H9 (cell line): ENCODE data around the gene TCN2. TPM values are rescaled to one million over a fixed set of nuclear protein-coding genes. Genes with fewer than 3 reads are reported as not detected.

Source experiments
- DNase-seq: peaks from one replicate; pipeline ENCODE4 v3.0.0-alpha.2; 2017
- H2AFZ ChIP-seq: one replicate; pipeline ENCODE4 v1.6.1; 2013; ENCODE audit warnings: mild to moderate bottlenecking, low read length, control low read depth, moderate library complexity
- H2AK5ac ChIP-seq: 2 replicates; pipeline ENCODE4 v1.6.1; 2013; ENCODE audit warnings: low read length, control low read depth, mixed read lengths; ENCODE audit not compliant: insufficient read length
- H2BK120ac ChIP-seq: one replicate; pipeline ENCODE4 v1.6.1; 2013; ENCODE audit warnings: low read depth, mild to moderate bottlenecking, low read length, control low read depth, inconsistent platforms; ENCODE audit not compliant: poor library complexity, severe bottlenecking
- H2BK12ac ChIP-seq: 2 replicates; pipeline ENCODE4 v1.6.1; 2013; ENCODE audit warnings: low read length, control low read depth, mixed read lengths, low read depth; ENCODE audit not compliant: insufficient read length
- H2BK15ac ChIP-seq: 2 replicates; pipeline ENCODE4 v1.6.1; 2013; ENCODE audit warnings: low read depth, low read length, control low read depth
- H2BK20ac ChIP-seq: one replicate; pipeline ENCODE4 v1.6.1; 2013; ENCODE audit warnings: low read depth, mild to moderate bottlenecking, low read length, control low read depth, inconsistent platforms; ENCODE audit not compliant: poor library complexity, severe bottlenecking
- H2BK5ac ChIP-seq: 2 replicates; pipeline ENCODE4 v1.6.1; 2013; ENCODE audit warnings: low read length, control low read depth, mixed read lengths; ENCODE audit not compliant: insufficient read length
- H3K14ac ChIP-seq: 2 replicates; pipeline ENCODE4 v1.6.1; 2013; ENCODE audit warnings: low read length, control low read depth; ENCODE audit not compliant: insufficient read depth
- H3K18ac ChIP-seq: 2 replicates; pipeline ENCODE4 v1.6.1; 2013; ENCODE audit warnings: low read depth, mild to moderate bottlenecking, mixed read lengths, low read length, control low read depth; ENCODE audit not compliant: insufficient read length
- H3K23ac ChIP-seq: 2 replicates; pipeline ENCODE4 v1.6.1; 2013; ENCODE audit warnings: low read length, control low read depth, mixed read lengths, low read depth; ENCODE audit not compliant: insufficient read length
- H3K23me2 ChIP-seq: 2 replicates; pipeline ENCODE4 v1.6.1; 2013; ENCODE audit warnings: low read depth, mild to moderate bottlenecking, mixed read lengths, low read length, control low read depth; ENCODE audit not compliant: insufficient read length, poor library complexity, severe bottlenecking
- H3K27ac ChIP-seq: 2 replicates; pipeline ENCODE4 v1.5.1; 2013; ENCODE audit warnings: low read length, control low read depth, mixed read lengths, low read depth; ENCODE audit not compliant: insufficient read length
- H3K27me3 ChIP-seq: 2 replicates; pipeline ENCODE4 v1.6.1; 2013; ENCODE audit warnings: low read length, control low read depth, inconsistent platforms; ENCODE audit not compliant: insufficient read depth
- H3K4ac ChIP-seq: 2 replicates; pipeline ENCODE4 v1.6.1; 2013; ENCODE audit warnings: low read depth, mild to moderate bottlenecking, control low read depth, inconsistent platforms, low read length, moderate library complexity
- H3K4me1 ChIP-seq: 2 replicates; pipeline ENCODE4 v1.6.1; 2013; ENCODE audit warnings: low read length, control low read depth, inconsistent platforms; ENCODE audit not compliant: insufficient read depth
- H3K4me2 ChIP-seq: 2 replicates; pipeline ENCODE4 v1.6.1; 2013; ENCODE audit warnings: low read length, control low read depth, mixed read lengths; ENCODE audit not compliant: insufficient read length, insufficient read depth
- H3K56ac ChIP-seq: 2 replicates; pipeline ENCODE4 v1.6.1; 2013; ENCODE audit warnings: low read depth, mild to moderate bottlenecking, mixed read lengths, low read length, control low read depth; ENCODE audit not compliant: insufficient read length
- H3K79me1 ChIP-seq: 2 replicates; pipeline ENCODE4 v1.6.1; 2013; ENCODE audit warnings: low read depth, mild to moderate bottlenecking, moderate library complexity, low read length, control low read depth, inconsistent platforms; ENCODE audit not compliant: insufficient read depth, poor library complexity, severe bottlenecking
- H3K79me2 ChIP-seq: 2 replicates; pipeline ENCODE4 v1.6.1; 2013; ENCODE audit warnings: low read length, control low read depth, inconsistent platforms; ENCODE audit not compliant: insufficient read depth
- H3K9ac ChIP-seq: 2 replicates; pipeline ENCODE4 v1.6.1; 2013; ENCODE audit warnings: low read length, control low read depth, mixed read lengths; ENCODE audit not compliant: insufficient read length; ENCODE audit errors: extremely low read depth
- H3K9me3 ChIP-seq: one replicate; pipeline ENCODE4 v1.6.1; 2013; ENCODE audit warnings: low read depth, low read length, inconsistent platforms; ENCODE audit not compliant: control insufficient read depth
- H3T11ph ChIP-seq: one replicate; pipeline ENCODE4 v1.6.1; 2013; ENCODE audit warnings: mild to moderate bottlenecking, low read length, control low read depth, inconsistent platforms
- H4K20me1 ChIP-seq: one replicate; pipeline ENCODE4 v1.6.1; 2013; ENCODE audit not compliant: control insufficient read depth, insufficient read length, insufficient read depth
- H4K5ac ChIP-seq: 2 replicates; pipeline ENCODE4 v1.6.1; 2013; ENCODE audit warnings: low read depth, mild to moderate bottlenecking, mixed read lengths, low read length, control low read depth; ENCODE audit not compliant: insufficient read length
- H4K8ac ChIP-seq: replicated peaks from 2 replicates; pipeline ENCODE4 v1.6.1; 2013; ENCODE audit warnings: low read length, control low read depth, mixed read lengths, low read depth; ENCODE audit not compliant: insufficient read length
- H4K91ac ChIP-seq: 2 replicates; pipeline ENCODE4 v1.6.1; 2013; ENCODE audit warnings: low read depth, mild to moderate bottlenecking, moderate library complexity, mixed read lengths, low read length, control low read depth; ENCODE audit not compliant: insufficient read length
- H3K27ac Mint-ChIP-seq, 3 experiments: 2 replicates in 2 of 3; 3 replicates in 1 of 3; pipeline ENCODE4 v1.8.0; 2020 to 2021; ENCODE audit warnings: mixed read lengths in 3 of 3, mild to moderate bottlenecking in 1 of 3, moderate library complexity in 1 of 3
- H3K27me3 Mint-ChIP-seq: 2 replicates; pipeline ENCODE4 v1.8.0; 2021; ENCODE audit warnings: low read depth, mild to moderate bottlenecking, moderate library complexity, mixed read lengths
- H3K36me3 Mint-ChIP-seq, 3 experiments: 2 replicates in 2 of 3; 3 replicates in 1 of 3; pipeline ENCODE4 v1.8.0; 2020 to 2021; ENCODE audit warnings: low read depth in 3 of 3, mixed read lengths in 3 of 3; ENCODE audit not compliant: insufficient read depth in 1 of 3
- H3K4me1 Mint-ChIP-seq, 2 experiments: 2 replicates each; pipeline ENCODE4 v1.8.0; 2020; ENCODE audit warnings: mixed read lengths in 2 of 2
- H3K4me3 Mint-ChIP-seq, 2 experiments: 2 replicates in 1 of 2; 3 replicates in 1 of 2; pipeline ENCODE4 v1.8.0; 2020 to 2021; ENCODE audit warnings: mild to moderate bottlenecking in 2 of 2, mixed read lengths in 2 of 2, moderate library complexity in 1 of 2
- H3K9me3 Mint-ChIP-seq, 2 experiments: 2 replicates in 1 of 2; 3 replicates in 1 of 2; pipeline ENCODE4 v1.8.0; 2020; ENCODE audit warnings: mild to moderate bottlenecking in 2 of 2, mixed read lengths in 2 of 2, moderate library complexity in 1 of 2
- CTCF ChIP-seq: fragments of 200-600 bp; sonication (generic); conservative IDR thresholded peaks from 3 replicates; pipeline ENCODE4 v1.8.0; 2021; ENCODE audit warnings: antibody characterized with exemption, mild to moderate bottlenecking
- WGBS: extraction: QIAGEN DNeasy Blood & Tissue Kit; methylation state at CpG from one replicate; pipeline ENCODE4 v1.1.7; 2013; ENCODE audit warnings: missing lambda C conversion rate, low lambda C conversion rate, mixed read lengths; ENCODE audit not compliant: insufficient read length; ENCODE audit errors: extremely low coverage; 5-methylcytosine and 5-hydroxymethylcytosine counted together
- total RNA-seq: library from RNA; stranded (reverse); gene quantifications from 2 replicates; pipeline ENCODE4 v1.2.1, GENCODE V29; 2021

TCN2 gene
- total RNA-seq, 1 experiment from 2014 or later: 42.2 TPM

- Histone ChIP-seq H3K27me3 (no peaks in the 10 kb centered on the region), H3K4me1 (no peaks in the 10 kb centered on the region), H3K14ac (no peak overlapping the region), H3K56ac (no peak overlapping the region), H3K9ac (no peak overlapping the region), H3K23me2 (peaks cover 7% of the 10 kb centered on the region), H2BK20ac (no peak overlapping the region), H3K18ac (no peak overlapping the region), H3K4ac (no peak overlapping the region), H2BK15ac (no peak overlapping the region), H3K79me2 (no peaks in the 10 kb centered on the region), H3K9me3 (no peaks in the 10 kb centered on the region), H4K91ac (no peak overlapping the region), H2AK5ac (no peak overlapping the region), H3K23ac (no peak overlapping the region), H3K79me1 (no peaks in the 10 kb centered on the region), H4K20me1 (peaks cover 5% of the 10 kb centered on the region), H3T11ph (no peak overlapping the region), H3K4me2 (no peak overlapping the region), H4K8ac (no peak overlapping the region), H3K27ac (no peak overlapping the region), H2AFZ (no peak overlapping the region), H2BK5ac (no peak overlapping the region), H2BK120ac (no peak overlapping the region), H2BK12ac (no peak overlapping the region), H4K5ac (no peak overlapping the region)
- Mint-ChIP-seq H3K27me3 (peaks cover 5% of the 10 kb centered on the region), H3K27ac (no peak overlapping the region), H3K9me3 (no peaks in the 10 kb centered on the region), H3K36me3 (peaks cover 29 to 54% (median 47%) of the 10 kb centered on the region in 3 experiments; a peak in 6 of 7 replicates), H3K4me3 (peak overlapping the region in 1 of 2 experiments; percentile 86; a peak in 2 of 5 replicates), H3K4me1 (peaks cover 11 to 21% of the 10 kb centered on the region in 2 experiments)
- no CpG with 5 or more reads among the region's 15 CpGs for WGBS
- TF ChIP-seq CTCF: no peak
- no peak for DNase-seq
Observed at GRCh38 chr22:30575859-30576258, 31.1 kb upstream of the TCN2 start.
